Endothelial cell of umbilical vein (primary cell): Measurements from ENCODE around the gene AFP. TPM values are rescaled to one million over a fixed set of nuclear protein-coding genes. Genes with fewer than 3 reads are reported as not detected.

ENCODE experiments used
- Bru-seq: library from RNA; stranded (reverse); fragments of 400-500 nt; gene quantifications from one replicate; lab custom pipeline; 2021; lab: Mats Ljungman, UMichigan
- BruChase-seq, 2 experiments: library from RNA; stranded (reverse); fragments of 400-500 nt; gene quantifications; one replicate each; lab custom pipeline; 2021; lab: Mats Ljungman, UMichigan
- BruUV-seq: library from RNA; stranded (reverse); fragments of 400-500 nt; replicated peaks from 2 replicates; lab custom pipeline; 2021; lab: Mats Ljungman, UMichigan
- CTCF ChIA-PET: fragments of 300-600, 350-600 bp; sonication (Branson Sonifier 250); formaldehyde crosslinking; loops from one replicate; lab custom pipeline; 2021; ENCODE audit warnings: antibody characterized with exemption, inconsistent platforms; lab: Charles Lee
- POLR2A ChIA-PET: fragments of 300-600, 350-600 bp; sonication (Branson Sonifier 250); formaldehyde crosslinking; loops from one replicate; lab custom pipeline; 2021; ENCODE audit warnings: antibody characterized with exemption, inconsistent platforms; lab: Charles Lee
- DNase-seq: peaks from one replicate; pipeline ENCODE4 v3.0.0-alpha.2; 2011; ENCODE audit warnings: low read depth, low spot score
- FAIRE-seq: peaks from 2 replicates; lab custom pipeline; 2011; peaks lifted over from hg19 to GRCh38; lab: Jason Lieb, UNC
- H2AFZ ChIP-seq: 2 replicates; pipeline ENCODE4 v1.6.0; 2012; ENCODE audit warnings: low read depth, low read length, control low read depth, inconsistent platforms
- H3K27ac ChIP-seq: 2 replicates; pipeline ENCODE4 v1.5.1; 2011; ENCODE audit warnings: low read depth, mild to moderate bottlenecking, control low read depth, low read length, moderate library complexity; ENCODE audit not compliant: insufficient read depth
- H3K27me3 ChIP-seq, 2 experiments: 2 replicates each; pipeline versions ENCODE4 v1.6.0 to v1.6.1; 2011; ENCODE audit warnings: low read length in 2 of 2, mixed read lengths in 1 of 2; ENCODE audit not compliant: control insufficient read depth in 2 of 2, insufficient read depth in 2 of 2
- H3K36me3 ChIP-seq, 2 experiments: 2 replicates in 1 of 2; 3 replicates in 1 of 2; pipeline ENCODE4 v1.5.1; 2011; ENCODE audit warnings: low read length in 2 of 2, mild to moderate bottlenecking in 1 of 2, moderate library complexity in 1 of 2; ENCODE audit not compliant: control insufficient read depth in 2 of 2, insufficient read depth in 2 of 2; ENCODE audit errors: extremely low read depth in 1 of 2
- H3K4me1 ChIP-seq: 3 replicates; pipeline ENCODE4 v1.5.1; 2011; ENCODE audit warnings: mild to moderate bottlenecking, low read length; ENCODE audit not compliant: control insufficient read depth, insufficient read depth; ENCODE audit errors: extremely low read depth
- H3K4me2 ChIP-seq: 2 replicates; pipeline ENCODE4 v1.6.1; 2011; ENCODE audit warnings: low read length, control low read depth, mixed read lengths; ENCODE audit not compliant: insufficient read depth
- H3K4me3 ChIP-seq, 3 experiments: fragments of 200-600 bp in 1 of 3; sonication (generic), shearing (Covaris generic) in 1 of 3; replicated peaks in 1 of 3; 2 replicates each; pipeline ENCODE4 v1.5.1; 2011 to 2016; ENCODE audit warnings: control low read depth in 3 of 3, low read length in 3 of 3, mild to moderate bottlenecking in 2 of 3, inconsistent platforms in 1 of 3, low read depth in 1 of 3, moderate library complexity in 1 of 3; ENCODE audit not compliant: insufficient read depth in 1 of 3
- H3K79me2 ChIP-seq: 2 replicates; pipeline ENCODE4 v1.6.0; 2012; ENCODE audit warnings: low read length, inconsistent platforms; ENCODE audit not compliant: control insufficient read depth, insufficient read depth
- H3K9ac ChIP-seq: replicated peaks from 2 replicates; pipeline ENCODE3; 2011; ENCODE audit warnings: low read length, control low read depth; ENCODE audit not compliant: insufficient read depth; ENCODE audit errors: extremely low read depth
- H3K9me1 ChIP-seq: replicated peaks from 3 replicates; pipeline ENCODE4 v1.6.0; 2011; ENCODE audit warnings: mild to moderate bottlenecking, low read length; ENCODE audit not compliant: control insufficient read depth, insufficient read depth; ENCODE audit errors: extremely low read depth
- H3K9me3 ChIP-seq: replicated peaks from 2 replicates; pipeline ENCODE4 v1.5.1; 2012; ENCODE audit warnings: low read length, inconsistent platforms; ENCODE audit not compliant: control insufficient read depth, insufficient read depth
- H4K20me1 ChIP-seq: replicated peaks from 2 replicates; pipeline ENCODE3; 2011; ENCODE audit warnings: mild to moderate bottlenecking, low read length; ENCODE audit not compliant: control insufficient read depth, insufficient read depth; ENCODE audit errors: extremely low read depth
- EZH2 ChIP-seq: IDR thresholded peaks from 2 replicates; pipeline ENCODE4 v1.6.1; 2012; ENCODE audit warnings: borderline replicate concordance, low read depth, mild to moderate bottlenecking, moderate library complexity, low read length, inconsistent platforms; ENCODE audit not compliant: severe bottlenecking
- FOS ChIP-seq: IDR thresholded peaks from 2 replicates; pipeline ENCODE4 v1.6.1; 2011; ENCODE audit warnings: mild to moderate bottlenecking, low read length, moderate library complexity, borderline replicate concordance; ENCODE audit not compliant: insufficient read depth
- GATA2 ChIP-seq: IDR thresholded peaks from 2 replicates; pipeline ENCODE4 v1.7.0; 2011; ENCODE audit warnings: low read depth, mild to moderate bottlenecking, moderate library complexity, mixed read lengths, low read length; ENCODE audit not compliant: insufficient read length, insufficient read depth
- JUN ChIP-seq: IDR thresholded peaks from 2 replicates; pipeline ENCODE4 v1.6.1; 2011; ENCODE audit warnings: borderline replicate concordance, low read depth; ENCODE audit not compliant: insufficient read length, insufficient read depth
- MYC ChIP-seq: IDR thresholded peaks from one replicate; pipeline ENCODE4 v1.6.1; 2011; ENCODE audit warnings: mild to moderate bottlenecking, low read depth, low read length
- POLR2A ChIP-seq: IDR thresholded peaks from 2 replicates; pipeline ENCODE4 v1.6.1; 2012; ENCODE audit warnings: low read depth, mild to moderate bottlenecking, control low read depth, low read length
- POLR2AphosphoS5 ChIP-seq: IDR thresholded peaks from 2 replicates; pipeline ENCODE4 v1.6.1; 2012; ENCODE audit warnings: low read depth, mild to moderate bottlenecking, control low read depth, low read length, moderate library complexity; ENCODE audit not compliant: insufficient read depth
- dilution Hi-C: fragments of 300-500 bp; cut with MboI; formaldehyde crosslinking; loops from one replicate; pipeline ENCODE4 v1.15.0; 2019; ENCODE audit warnings: low sequenced_read_pairs; ENCODE audit not compliant: extremely low pct_ligation_motif_present
- intact Hi-C: fragments of 100-400 bp; cut with micrococcal nuclease; formaldehyde crosslinking; loops from one replicate; pipeline ENCODE4 v1.10.0; 2022
- long read RNA-seq: library from polyadenylated mRNA; stranded (forward); transcript quantifications from one replicate; pipeline ENCODE4 v2.0.0, GENCODE V29; 2021
- polyA minus RNA-seq, 3 experiments: library from RNA; depleted of rRNA, polyadenylated mRNA; stranded (reverse); fragments of >200 nt; gene quantifications; 1 replicate in 1 of 3; 2 replicates in 2 of 3; pipeline ENCODE4 v1.2.3, GENCODE V29; 2011
- polyA plus RNA-seq, 4 experiments: library from polyadenylated mRNA; depleted of rRNA in 3 of 4; stranded (reverse) in 3 of 4; unstranded in 1 of 4; fragments of >200 nt; gene quantifications; 2 replicates each; pipeline versions ENCODE4 v1.2.1 to v1.2.3, GENCODE V29; 2011 to 2012; ENCODE audit warnings: missing spikeins in 1 of 4
- total RNA-seq: library from RNA; stranded (reverse); gene quantifications from 2 replicates; pipeline ENCODE4 v1.2.3, GENCODE V29; 2021
- TF ChIP-seq, protein P1 (sequence below): IDR thresholded peaks from 2 replicates; pipeline ENCODE4 v1.6.1; 2011; ENCODE audit not compliant: insufficient read depth, insufficient read length
- TF ChIP-seq, protein P2 (sequence below), 2 donors: IDR thresholded peaks; 1 replicate in 1 of 2; 2 replicates in 1 of 2; pipeline ENCODE4 v1.5.1; 2011; ENCODE audit warnings: low read length in 2 of 2, mild to moderate bottlenecking in 2 of 2, moderate library complexity in 2 of 2, control low read depth in 1 of 2, inconsistent platforms in 1 of 2, low read depth in 1 of 2; ENCODE audit not compliant: insufficient read depth in 1 of 2; ENCODE audit errors: extremely low read depth in 1 of 2

AFP gene
- total RNA-seq (not detected in 2 replicates), polyA plus RNA-seq (not detected in 2 replicates), polyA minus RNA-seq (not detected in 2 replicates), Bru-seq, nascent RNA (not detected), BruChase-seq, experiment 1, labeled RNA remaining after a 6-hour chase (not detected), BruChase-seq, experiment 2, labeled RNA remaining after a 2-hour chase (not detected)
- polyA plus RNA-seq (2011; cell fraction: cytosol; rRNA removed) = not detected in 2 replicates
- 0.46 TPM in 1 of 2 replicates, not detected in the other for polyA plus RNA-seq (2011; cell fraction: nucleus; rRNA removed)
- 0.20 and 0.67 TPM in 2 replicates for polyA plus RNA-seq (2012)
- not detected for polyA minus RNA-seq (2011; cell fraction: cytosol; rRNA and poly(A)+ RNA removed)
- polyA minus RNA-seq (2011; cell fraction: nucleus; rRNA and poly(A)+ RNA removed) = not detected in 2 replicates
- long read RNA-seq = 0 reads

DNA sequence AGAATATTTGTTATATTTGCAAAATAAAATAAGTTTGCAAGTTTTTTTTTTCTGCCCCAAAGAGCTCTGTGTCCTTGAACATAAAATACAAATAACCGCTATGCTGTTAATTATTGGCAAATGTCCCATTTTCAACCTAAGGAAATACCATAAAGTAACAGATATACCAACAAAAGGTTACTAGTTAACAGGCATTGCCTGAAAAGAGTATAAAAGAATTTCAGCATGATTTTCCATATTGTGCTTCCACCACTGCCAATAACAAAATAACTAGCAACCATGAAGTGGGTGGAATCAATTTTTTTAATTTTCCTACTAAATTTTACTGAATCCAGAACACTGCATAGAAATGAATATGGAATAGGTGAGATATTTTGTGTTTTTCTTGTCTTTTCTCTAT is at the start of gene AFP:
Gene AFP (plus strand): TSS at position 238 of the 400 bp plus-strand sequence. CDS start 42 bp downstream, at position 280.
- Histone ChIP-seq H3K9me1 (no peaks in the 10 kb centered on the region), H2AFZ (no peak within 1 kb of the TSS), H3K9ac (no peak within 1 kb of the TSS), H3K36me3 (no peaks in the 10 kb centered on the region), H3K79me2 (no peaks in the 10 kb centered on the region), H3K4me1 (no peaks in the 10 kb centered on the region), H3K4me2 (no peak within 1 kb of the TSS), H3K27me3 (peaks cover 1 to 15% of the 10 kb centered on the region in 2 experiments), H3K4me3 (no peak within 1 kb of the TSS), H4K20me1 (no peaks in the 10 kb centered on the region), H3K9me3 (no peaks in the 10 kb centered on the region), H3K27ac (no peak within 1 kb of the TSS)
- DNase-seq (no peak), FAIRE-seq (no peak)
- no TSS peak for BruUV-seq
- POLR2A ChIA-PET = no interaction called here
- intact Hi-C loops (no loop called here), dilution Hi-C loops (no loop called here)
- TF ChIP-seq POLR2A = no peak
- TF ChIP-seq FOS = no peak
- TF ChIP-seq GATA2 = no peak
- TF ChIP-seq EZH2 = no peak
- TF ChIP-seq MYC = no peak
- no peak for TF ChIP-seq JUN
- TF ChIP-seq, protein P1, sequence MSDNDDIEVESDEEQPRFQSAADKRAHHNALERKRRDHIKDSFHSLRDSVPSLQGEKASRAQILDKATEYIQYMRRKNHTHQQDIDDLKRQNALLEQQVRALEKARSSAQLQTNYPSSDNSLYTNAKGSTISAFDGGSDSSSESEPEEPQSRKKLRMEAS = no peak
- CTCF ChIA-PET = interaction anchor here (0.6 kb wide), 1 partner anchor 10 kb away, joined by 5 read pairs; no protein-coding TSS in a partner anchor

DNA sequence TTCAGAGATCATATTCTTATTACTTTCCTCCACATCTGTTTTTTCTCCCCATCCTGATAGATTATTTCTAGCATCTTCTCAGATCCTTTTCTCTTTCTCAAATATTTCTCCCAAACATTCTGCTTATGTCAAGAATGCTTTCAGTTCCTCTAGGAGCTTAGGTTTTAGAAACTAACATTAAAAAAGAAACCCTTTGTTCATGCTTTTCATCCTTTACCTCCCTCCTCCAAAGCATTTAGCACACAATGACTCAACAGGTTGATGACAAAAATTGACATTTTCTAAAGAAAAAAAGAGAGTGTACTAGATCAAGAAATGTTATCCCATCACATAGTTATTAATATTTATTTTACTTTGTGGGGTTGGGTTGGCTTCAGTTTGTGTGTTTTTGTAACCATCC is 48.5 kb upstream of the AFP start:
- H3K36me3 ChIP-seq = no peaks in the 10 kb centered on the region
- no peaks in the 10 kb centered on the region for H4K20me1 ChIP-seq
- no TSS peak for BruUV-seq
- intact Hi-C loops = no loop called here
- no peak overlapping the region for H3K27ac ChIP-seq
- no peaks in the 10 kb centered on the region for H3K9me1 ChIP-seq
- dilution Hi-C loops = no loop called here
- H3K4me1 ChIP-seq = no peaks in the 10 kb centered on the region
- POLR2A ChIA-PET = no interaction called here
- no peaks in the 10 kb centered on the region for H3K9me3 ChIP-seq
- CTCF ChIA-PET = no interaction called here
- H2AFZ ChIP-seq = no peak overlapping the region
- H3K27me3 ChIP-seq = no peaks in the 10 kb centered on the region
- H3K79me2 ChIP-seq = no peaks in the 10 kb centered on the region
- TF ChIP-seq JUN (no peak), POLR2AphosphoS5 (no peak), POLR2A (no peak), GATA2 (no peak), EZH2 (no peak), FOS (no peak), MYC (no peak)
- TF ChIP-seq, protein P1 = no peak
- TF ChIP-seq, protein P2, sequence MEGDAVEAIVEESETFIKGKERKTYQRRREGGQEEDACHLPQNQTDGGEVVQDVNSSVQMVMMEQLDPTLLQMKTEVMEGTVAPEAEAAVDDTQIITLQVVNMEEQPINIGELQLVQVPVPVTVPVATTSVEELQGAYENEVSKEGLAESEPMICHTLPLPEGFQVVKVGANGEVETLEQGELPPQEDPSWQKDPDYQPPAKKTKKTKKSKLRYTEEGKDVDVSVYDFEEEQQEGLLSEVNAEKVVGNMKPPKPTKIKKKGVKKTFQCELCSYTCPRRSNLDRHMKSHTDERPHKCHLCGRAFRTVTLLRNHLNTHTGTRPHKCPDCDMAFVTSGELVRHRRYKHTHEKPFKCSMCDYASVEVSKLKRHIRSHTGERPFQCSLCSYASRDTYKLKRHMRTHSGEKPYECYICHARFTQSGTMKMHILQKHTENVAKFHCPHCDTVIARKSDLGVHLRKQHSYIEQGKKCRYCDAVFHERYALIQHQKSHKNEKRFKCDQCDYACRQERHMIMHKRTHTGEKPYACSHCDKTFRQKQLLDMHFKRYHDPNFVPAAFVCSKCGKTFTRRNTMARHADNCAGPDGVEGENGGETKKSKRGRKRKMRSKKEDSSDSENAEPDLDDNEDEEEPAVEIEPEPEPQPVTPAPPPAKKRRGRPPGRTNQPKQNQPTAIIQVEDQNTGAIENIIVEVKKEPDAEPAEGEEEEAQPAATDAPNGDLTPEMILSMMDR (IDR thresholded peaks at IDR 0.05; ENCODE audit: extremely low read depth in 1 of 2, insufficient read depth in 1 of 2, low read depth in 1 of 2, low read length in 2 of 2) = no peak
- no peak for DNase-seq
- no peak overlapping the region for H3K4me2 ChIP-seq
- no peak for FAIRE-seq
- H3K9ac ChIP-seq = no peak overlapping the region
- no peak overlapping the region for H3K4me3 ChIP-seq
